IMR-90 (cell line): ENCODE data around the gene C1QL2. TPM values are rescaled to one million over a fixed set of nuclear protein-coding genes. Genes with fewer than 3 reads are reported as not detected.

ENCODE experiments used
- CTCF ChIP-seq: conservative IDR thresholded peaks from 2 replicates; pipeline ENCODE4 v1.5.1; 2012; ENCODE audit warnings: mild to moderate bottlenecking, low read depth, low read length, improper control_type of control experiment
- polyA plus RNA-seq, 3 experiments: library from polyadenylated mRNA; depleted of rRNA; stranded (reverse); fragments of >200 nt; gene quantifications; 2 replicates each; pipeline ENCODE4 v1.2.3, GENCODE V29; 2012; ENCODE audit warnings: low replicate concordance in 1 of 3
- total RNA-seq: library from RNA; depleted of rRNA; stranded (reverse); fragments of >200 nt; gene quantifications from 2 replicates; pipeline ENCODE4 v1.2.3, GENCODE V29; 2012

Gene C1QL2
- total and polyA plus RNA-seq, 2 of the 4 experiments (the other 2 are of a cell fraction): not detected

- no peak for TF ChIP-seq CTCF
Measured at GRCh38 chr2:119198240-119198840, 39.8 kb upstream of the C1QL2 start (continued).
